GM10266 (cell line): ENCODE measurements around the gene ABL2.
"Not testable (repeated sequence)": the region's sequence is repeated elsewhere in the genome, so short reads cannot be mapped to it uniquely, and the experiment has no call there.

ENCODE experiments used
- DNase-seq: peaks from one replicate; pipeline ENCODE4 v3.0.0; 2012; ENCODE audit errors: extremely low spot score
- CTCF ChIP-seq: IDR thresholded peaks from 2 replicates; pipeline ENCODE4 v1.5.1; 2012; ENCODE audit warnings: mild to moderate bottlenecking, low read depth; ENCODE audit not compliant: control insufficient read depth, insufficient read depth; ENCODE audit errors: missing control alignments

The ABL2 gene

GRCh38 chr1:179144626-179145025, 84.9 kb downstream of the ABL2 start:
- TF ChIP-seq CTCF, result no peak
- DNase-seq, result no peak

- DNase-seq, result no peak
- TF ChIP-seq CTCF, result no peak
Observed at GRCh38 chr1:179143322-179143721, 86.2 kb downstream of the ABL2 start.

- TF ChIP-seq CTCF, result no peak
- no peak for DNase-seq
Observed at GRCh38 chr1:179142889-179143299, 86.6 kb downstream of the ABL2 start.

GRCh38 chr1:179141592-179142251, 87.8 kb downstream of the ABL2 start:
- peak; percentile 25 for DNase-seq
- no peak for TF ChIP-seq CTCF

GRCh38 chr1:179138755-179139154, 90.7 kb downstream of the ABL2 start:
- not testable (repeated sequence) for DNase-seq

GRCh38 chr1:179137617-179138255, 91.7 kb downstream of the ABL2 start:
- no peak for DNase-seq
- TF ChIP-seq CTCF, result no peak

- DNase-seq, result not testable (repeated sequence)
Observed at GRCh38 chr1:179135707-179136106, 93.8 kb downstream of the ABL2 start.

- DNase-seq, result not testable (repeated sequence)
Observed at GRCh38 chr1:179135168-179135567, 94.3 kb downstream of the ABL2 start.
